GM12875 (cell line): ENCODE measurements around the gene CST7.

ENCODE experiments used
- H3K4me3 ChIP-seq: one replicate; pipeline ENCODE4 v1.5.1; 2011; ENCODE audit warnings: low read depth, low read length, control low read depth
- TF ChIP-seq, protein P1 (sequence below): IDR thresholded peaks from 2 replicates; pipeline ENCODE4 v1.5.1; 2011; ENCODE audit warnings: low read depth, mild to moderate bottlenecking, control low read depth, inconsistent platforms, low read length, moderate library complexity, borderline replicate concordance; ENCODE audit not compliant: insufficient read depth

Gene CST7

DNA sequence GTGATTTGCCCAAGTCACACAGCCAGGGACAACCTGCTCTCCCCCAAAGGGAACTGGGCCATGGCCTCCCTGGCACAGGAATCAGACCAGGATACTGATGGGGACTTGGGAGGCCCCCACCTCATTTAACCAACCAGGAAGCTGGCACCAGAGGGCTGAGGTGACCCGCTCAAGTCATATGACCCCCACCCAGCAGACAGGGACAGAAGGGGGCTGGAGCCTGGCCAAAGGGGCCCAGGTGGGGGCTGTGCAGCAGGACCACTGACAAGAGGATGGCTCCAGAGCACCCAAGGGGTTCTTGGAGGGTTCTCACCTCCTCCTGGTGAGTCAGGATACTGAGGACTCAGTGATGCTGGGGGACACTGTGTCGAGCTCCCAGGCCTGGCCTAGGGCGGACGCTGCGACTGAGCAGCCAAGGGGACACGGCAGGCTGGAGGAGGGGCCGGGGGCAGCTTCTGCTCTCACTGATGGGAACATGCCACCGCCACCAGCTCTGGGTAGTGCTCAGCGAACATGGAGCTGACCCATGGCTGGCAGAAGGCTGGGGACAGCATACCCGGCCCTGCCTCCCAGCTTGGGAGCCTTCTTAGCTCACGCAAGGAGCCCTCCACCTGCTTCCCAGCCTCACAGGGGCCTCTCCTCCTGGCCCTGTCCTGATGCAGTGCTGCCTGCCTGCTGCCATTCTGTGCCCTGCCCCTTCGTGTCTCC is 1.2 kb downstream of the CST7 start:
- no peak overlapping the region for H3K4me3 ChIP-seq
- TF ChIP-seq, protein P1, sequence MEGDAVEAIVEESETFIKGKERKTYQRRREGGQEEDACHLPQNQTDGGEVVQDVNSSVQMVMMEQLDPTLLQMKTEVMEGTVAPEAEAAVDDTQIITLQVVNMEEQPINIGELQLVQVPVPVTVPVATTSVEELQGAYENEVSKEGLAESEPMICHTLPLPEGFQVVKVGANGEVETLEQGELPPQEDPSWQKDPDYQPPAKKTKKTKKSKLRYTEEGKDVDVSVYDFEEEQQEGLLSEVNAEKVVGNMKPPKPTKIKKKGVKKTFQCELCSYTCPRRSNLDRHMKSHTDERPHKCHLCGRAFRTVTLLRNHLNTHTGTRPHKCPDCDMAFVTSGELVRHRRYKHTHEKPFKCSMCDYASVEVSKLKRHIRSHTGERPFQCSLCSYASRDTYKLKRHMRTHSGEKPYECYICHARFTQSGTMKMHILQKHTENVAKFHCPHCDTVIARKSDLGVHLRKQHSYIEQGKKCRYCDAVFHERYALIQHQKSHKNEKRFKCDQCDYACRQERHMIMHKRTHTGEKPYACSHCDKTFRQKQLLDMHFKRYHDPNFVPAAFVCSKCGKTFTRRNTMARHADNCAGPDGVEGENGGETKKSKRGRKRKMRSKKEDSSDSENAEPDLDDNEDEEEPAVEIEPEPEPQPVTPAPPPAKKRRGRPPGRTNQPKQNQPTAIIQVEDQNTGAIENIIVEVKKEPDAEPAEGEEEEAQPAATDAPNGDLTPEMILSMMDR: no peak

DNA sequence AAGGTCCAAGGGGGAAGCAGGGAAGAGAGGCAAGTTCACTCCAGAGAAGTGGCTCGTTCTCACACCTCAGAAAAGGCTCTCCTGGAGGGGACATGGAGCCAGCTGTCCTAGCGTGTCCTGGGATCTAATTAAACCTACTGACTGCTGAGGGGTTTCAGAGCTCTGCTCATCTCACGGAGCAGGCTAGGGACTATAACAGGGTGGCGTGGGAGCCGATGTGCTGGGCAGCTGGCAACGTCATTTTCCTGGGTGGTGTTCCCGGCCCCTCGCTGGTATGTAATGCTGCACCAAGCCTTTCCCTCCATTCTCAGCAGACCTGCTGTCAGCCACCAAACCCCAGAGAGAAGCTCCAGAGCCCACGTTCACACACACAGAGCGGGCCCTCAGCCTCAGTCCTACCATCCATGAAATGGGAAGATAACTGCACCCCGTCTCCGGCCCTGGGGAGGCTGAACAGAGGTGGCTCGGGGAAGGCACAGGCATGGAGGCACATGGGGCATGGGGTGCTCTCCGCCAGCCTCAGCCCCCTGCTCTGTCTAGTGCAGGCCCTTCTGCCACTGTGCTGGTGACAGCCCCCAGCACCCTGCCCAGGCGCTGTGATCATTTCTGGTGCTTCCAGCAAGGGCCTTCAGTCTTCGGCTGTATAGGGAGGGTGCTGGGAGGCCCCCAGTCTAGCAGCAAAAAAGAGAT is 1.9 kb downstream of the CST7 start:
- TF ChIP-seq, protein P1: no peak

DNA sequence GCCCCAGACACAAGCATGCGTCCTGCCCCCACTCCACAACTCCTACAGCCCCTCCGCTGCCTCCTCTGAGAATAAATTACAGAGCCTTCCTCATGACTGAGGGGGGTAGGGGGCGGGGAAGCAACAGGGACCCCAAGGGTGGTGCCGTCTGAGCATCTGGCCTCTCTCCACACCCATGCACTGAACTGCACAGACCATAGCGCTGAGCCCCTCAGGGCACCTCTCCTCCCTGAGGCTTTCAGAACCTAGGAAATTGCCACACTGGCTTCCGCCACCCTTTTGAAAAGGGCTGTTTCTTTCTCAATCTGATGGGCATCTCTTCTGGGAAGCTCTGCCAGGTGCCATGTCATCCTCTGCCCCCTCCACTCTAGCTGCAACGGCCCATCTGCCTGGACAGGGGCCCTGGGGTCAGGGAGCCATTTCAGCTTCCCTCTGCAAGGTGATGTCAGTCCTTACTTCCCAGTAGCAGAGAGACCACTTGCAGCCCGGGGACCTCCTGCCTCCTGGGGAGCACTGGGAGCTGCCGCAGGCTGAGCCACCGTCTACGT is 2.5 kb downstream of the CST7 start:
- TF ChIP-seq, protein P1: no peak
- no peak overlapping the region for H3K4me3 ChIP-seq

More for the DNA sequence above, 1.9 kb downstream of the CST7 start:
- H3K4me3 ChIP-seq: no peak overlapping the region

DNA sequence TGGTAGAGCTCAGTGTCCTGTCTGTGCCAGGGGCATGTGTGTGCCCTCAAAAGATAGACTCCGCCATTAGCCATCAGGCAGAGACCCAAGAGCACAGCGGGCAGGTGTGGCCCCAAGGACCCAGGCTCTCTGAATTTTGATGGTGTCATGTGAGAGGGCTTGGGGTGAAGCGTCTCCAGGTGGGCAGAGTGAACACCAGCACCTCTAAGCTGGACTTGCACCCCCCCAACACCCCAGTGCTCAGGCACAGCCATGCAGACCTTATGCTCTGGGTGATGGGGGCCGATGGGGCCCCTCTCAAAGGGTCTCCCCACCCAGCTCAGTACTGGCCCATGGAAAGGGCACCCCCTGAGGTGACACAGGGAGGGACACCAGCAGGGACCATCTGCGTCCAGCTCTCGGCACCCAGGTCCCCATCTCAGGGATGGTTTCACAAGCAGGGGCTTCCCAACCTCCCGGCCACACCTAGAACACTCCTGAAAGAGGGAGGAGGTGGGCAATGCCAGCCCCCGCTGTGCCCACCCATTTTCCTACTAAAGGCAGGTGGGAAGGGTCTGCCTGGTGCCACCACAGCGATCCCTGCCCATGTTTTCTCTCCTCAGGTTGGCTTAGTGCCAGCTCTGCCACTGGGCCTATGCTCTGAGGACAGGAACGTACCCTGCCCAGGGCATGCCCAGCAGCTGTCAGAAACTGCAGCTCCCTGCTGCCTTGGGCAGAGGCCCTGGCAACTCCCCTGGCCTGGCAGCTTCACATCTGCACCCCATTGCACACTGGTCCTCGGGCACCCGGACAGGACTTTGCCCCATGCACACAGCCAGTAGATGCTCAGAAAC is 3.5 kb downstream of the CST7 start:
- H3K4me3 ChIP-seq: no peak overlapping the region

DNA sequence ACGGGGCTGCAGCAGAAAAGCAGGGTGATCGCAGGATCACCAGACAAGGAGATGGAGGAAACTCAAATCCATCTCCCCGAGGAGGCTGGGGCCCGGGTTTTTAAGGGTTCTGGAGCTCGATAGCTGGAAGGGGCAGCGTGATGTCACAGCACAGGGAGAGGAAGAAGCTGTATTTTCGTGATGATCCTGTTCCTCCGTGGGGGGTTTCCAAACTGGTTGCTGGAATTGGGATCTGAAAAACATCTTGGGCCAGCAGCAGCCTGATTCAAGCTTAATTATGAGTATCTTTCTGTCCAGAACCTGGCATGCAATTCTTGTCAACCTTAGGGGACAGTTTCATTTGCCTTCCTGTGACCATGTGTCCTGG is 4.1 kb downstream of the CST7 start:
- H3K4me3 ChIP-seq: no peak overlapping the region

More for the DNA sequence above, 3.5 kb downstream of the CST7 start:
- TF ChIP-seq, protein P1: no peak

DNA sequence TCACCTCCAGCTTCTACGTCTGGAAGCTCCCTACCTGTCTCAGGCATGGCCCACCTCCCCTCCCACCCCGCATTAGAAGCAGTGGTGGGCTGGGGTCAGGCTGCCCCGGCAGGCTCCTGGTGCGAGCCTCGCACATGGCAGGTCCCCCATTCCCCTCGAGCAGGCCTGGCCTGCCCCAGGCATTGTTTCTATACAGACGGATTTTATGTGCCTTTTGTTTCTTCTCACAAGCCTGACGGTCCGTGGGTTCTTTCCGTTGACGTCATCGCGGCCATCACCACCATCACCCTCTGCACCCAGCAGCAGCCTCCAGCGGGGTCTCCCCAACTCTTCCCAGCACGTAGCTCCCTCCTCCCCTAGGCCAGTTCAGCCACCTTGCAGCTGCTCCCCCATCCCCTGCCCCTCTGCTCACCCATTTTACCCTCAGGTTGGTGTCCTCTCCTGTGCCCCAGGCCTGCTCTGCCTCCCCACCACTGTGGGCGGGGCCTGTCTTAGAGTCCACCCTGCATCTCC is 4.6 kb downstream of the CST7 start:
- TF ChIP-seq, protein P1: no peak
- H3K4me3 ChIP-seq: no peak overlapping the region

More for the DNA sequence above, 4.1 kb downstream of the CST7 start:
- TF ChIP-seq, protein P1: no peak
